ENCODE measurements around the gene FA2H.
A peak's percentile ranks its signal among the peaks of the same experiment; 100 is the strongest.
"Not testable (repeated sequence)": the region's sequence is repeated elsewhere in the genome, so short reads cannot be mapped to it uniquely, and the experiment has no call there.

The FA2H gene

GRCh38 chr16:74774223-74775139 is at the start of gene FA2H:
TSS of gene FA2H (minus strand) at chr16:74774820. CDS start at chr16:74774755, 65 bp downstream.
- peak; percentile 38 to 44 for DNase-seq (ENCODE audit: extremely low read depth in 1 of 2, low read depth in 1 of 2)

- DNase-seq (ENCODE audit: extremely low read depth in 1 of 2, low read depth in 1 of 2), result no peak
Measured at GRCh38 chr16:74817851-74818250, 43.2 kb upstream of the FA2H start.

GRCh38 chr16:74813109-74813641 is 38.6 kb upstream of the FA2H start:
- peak; percentile 51 to 53 for DNase-seq (ENCODE audit: extremely low read depth in 1 of 2, low read depth in 1 of 2)

- no peak for DNase-seq (ENCODE audit: extremely low read depth in 1 of 2, low read depth in 1 of 2)
Measured at GRCh38 chr16:74811911-74812310, 37.3 kb upstream of the FA2H start.

GRCh38 chr16:74811216-74811615 is 36.6 kb upstream of the FA2H start:
- DNase-seq (ENCODE audit: extremely low read depth in 1 of 2, low read depth in 1 of 2), result not testable (repeated sequence)

- no peak for DNase-seq (ENCODE audit: extremely low read depth in 1 of 2, low read depth in 1 of 2)
Measured at GRCh38 chr16:74807052-74807646, 32.5 kb upstream of the FA2H start.

- no peak for DNase-seq (ENCODE audit: extremely low read depth in 1 of 2, low read depth in 1 of 2)
Measured at GRCh38 chr16:74800216-74800871, 25.7 kb upstream of the FA2H start.

GRCh38 chr16:74797414-74797813 is 22.8 kb upstream of the FA2H start:
- no peak for DNase-seq (ENCODE audit: extremely low read depth in 1 of 2, low read depth in 1 of 2)

GRCh38 chr16:74795104-74795503 is 20.5 kb upstream of the FA2H start:
- no peak for DNase-seq (ENCODE audit: extremely low read depth in 1 of 2, low read depth in 1 of 2)

- no peak for DNase-seq (ENCODE audit: extremely low read depth in 1 of 2, low read depth in 1 of 2)
Measured at GRCh38 chr16:74794668-74795067, 20.0 kb upstream of the FA2H start.

- DNase-seq (ENCODE audit: extremely low read depth in 1 of 2, low read depth in 1 of 2), result no peak
Measured at GRCh38 chr16:74793571-74793970, 19.0 kb upstream of the FA2H start.

- no peak for DNase-seq (ENCODE audit: extremely low read depth in 1 of 2, low read depth in 1 of 2)
Measured at GRCh38 chr16:74792225-74792624, 17.6 kb upstream of the FA2H start.

- not testable (repeated sequence) for DNase-seq (ENCODE audit: extremely low read depth in 1 of 2, low read depth in 1 of 2)
Measured at GRCh38 chr16:74791749-74792148, 17.1 kb upstream of the FA2H start.

- no peak for DNase-seq (ENCODE audit: extremely low read depth in 1 of 2, low read depth in 1 of 2)
Measured at GRCh38 chr16:74788108-74788507, 13.5 kb upstream of the FA2H start.

- DNase-seq (ENCODE audit: extremely low read depth in 1 of 2, low read depth in 1 of 2), result no peak
Measured at GRCh38 chr16:74785031-74785430, 10.4 kb upstream of the FA2H start.

- no peak for DNase-seq (ENCODE audit: extremely low read depth in 1 of 2, low read depth in 1 of 2)
Measured at GRCh38 chr16:74778646-74779045, 4.0 kb upstream of the FA2H start.

GRCh38 chr16:74776926-74777325 is 2.3 kb upstream of the FA2H start:
- DNase-seq (ENCODE audit: extremely low read depth in 1 of 2, low read depth in 1 of 2), result no peak

GRCh38 chr16:74775255-74775654 is 635 bp upstream of the FA2H start:
- no peak for DNase-seq (ENCODE audit: extremely low read depth in 1 of 2, low read depth in 1 of 2)

- no peak for DNase-seq (ENCODE audit: extremely low read depth in 1 of 2, low read depth in 1 of 2)
Measured at GRCh38 chr16:74773446-74774222, 986 bp downstream of the FA2H start.

- no peak for DNase-seq (ENCODE audit: extremely low read depth in 1 of 2, low read depth in 1 of 2)
Measured at GRCh38 chr16:74771656-74772315, 2.8 kb downstream of the FA2H start.

Data from stimulated activated CD8-positive, alpha-beta memory T cell treated with anti-CD3 and anti-CD28 coated beads, Interleukin-7, amount 100 ng/mL, for 48 hours (primary cell).